Fibroblast of pulmonary artery (primary cell): ENCODE measurements around the gene RBM20.
"Not testable (repeated sequence)": the region's sequence is repeated elsewhere in the genome, so short reads cannot be mapped to it uniquely, and the experiment has no call there.

Experiments used
- DNase-seq: peaks from one replicate; pipeline ENCODE4 v3.0.0-alpha.2; 2010; ENCODE audit warnings: low read depth
- H3K4me3 ChIP-seq: replicated peaks from 2 replicates; pipeline ENCODE4 v1.5.1; 2011; ENCODE audit warnings: low read depth, mild to moderate bottlenecking, control low read depth, low read length, moderate library complexity
- CTCF ChIP-seq: IDR thresholded peaks from 2 replicates; pipeline ENCODE4 v1.5.1; 2011; ENCODE audit warnings: mild to moderate bottlenecking, control low read depth, low read length, inconsistent platforms; ENCODE audit errors: missing control alignments

The RBM20 gene

GRCh38 chr10:110616493-110617033 is 27.6 kb upstream of the RBM20 start:
- no peak for DNase-seq
- no peak overlapping the region for H3K4me3 ChIP-seq
- TF ChIP-seq CTCF: no peak

GRCh38 chr10:110617425-110618229 is 26.5 kb upstream of the RBM20 start:
- TF ChIP-seq CTCF: no peak
- no peak for DNase-seq
- no peak overlapping the region for H3K4me3 ChIP-seq

GRCh38 chr10:110618230-110618610 is 25.9 kb upstream of the RBM20 start:
- no peak for TF ChIP-seq CTCF
- DNase-seq: no peak
- no peak overlapping the region for H3K4me3 ChIP-seq

GRCh38 chr10:110619514-110620397 is 24.4 kb upstream of the RBM20 start:
- no peak overlapping the region for H3K4me3 ChIP-seq
- TF ChIP-seq CTCF: no peak
- no peak for DNase-seq

GRCh38 chr10:110620398-110620719 is 23.8 kb upstream of the RBM20 start:
- H3K4me3 ChIP-seq: no peak overlapping the region
- no peak for DNase-seq
- TF ChIP-seq CTCF: no peak

GRCh38 chr10:110623316-110623715 is 20.8 kb upstream of the RBM20 start:
- not testable (repeated sequence) for H3K4me3 ChIP-seq, DNase-seq

- no peak overlapping the region for H3K4me3 ChIP-seq
- no peak for DNase-seq
- no peak for TF ChIP-seq CTCF
These were observed 18.7 kb upstream of the RBM20 start for GRCh38 chr10:110625356-110625894.
